Activated naive CD4-positive, alpha-beta T cell treated with anti-CD3 and anti-CD28 coated beads, Interleukin-2, amount 10 ng/mL, durations not matched to agents 7 days and 5 days (primary cell): ENCODE data around the gene GRIN3B.

Experiments used
- CTCF ChIA-PET: fragments of 350-600 bp; sonication (Branson Sonifier 250); formaldehyde crosslinking; loops from one replicate; lab custom pipeline; 2021; ENCODE audit warnings: antibody characterized with exemption; lab: Charles Lee
- DNase-seq: peaks from one replicate; pipeline ENCODE4 v3.0.0-alpha.2; 2020
- H3K27ac Mint-ChIP-seq: one replicate; pipeline ENCODE4 v1.8.0; 2021; ENCODE audit warnings: mild to moderate bottlenecking, moderate library complexity, mixed read lengths
- H3K27me3 Mint-ChIP-seq: one replicate; pipeline ENCODE4 v1.8.0; 2021; ENCODE audit warnings: mild to moderate bottlenecking, mixed read lengths
- H3K36me3 Mint-ChIP-seq: one replicate; pipeline ENCODE4 v1.8.0; 2021; ENCODE audit warnings: mixed read lengths
- H3K4me1 Mint-ChIP-seq: one replicate; pipeline ENCODE4 v1.8.0; 2021; ENCODE audit warnings: mixed read lengths
- H3K4me3 Mint-ChIP-seq: one replicate; pipeline ENCODE4 v1.8.0; 2021; ENCODE audit warnings: mild to moderate bottlenecking, moderate library complexity, mixed read lengths
- H3K9me3 Mint-ChIP-seq: one replicate; pipeline ENCODE4 v1.8.0; 2021; ENCODE audit warnings: mixed read lengths

GRIN3B gene

DNA sequence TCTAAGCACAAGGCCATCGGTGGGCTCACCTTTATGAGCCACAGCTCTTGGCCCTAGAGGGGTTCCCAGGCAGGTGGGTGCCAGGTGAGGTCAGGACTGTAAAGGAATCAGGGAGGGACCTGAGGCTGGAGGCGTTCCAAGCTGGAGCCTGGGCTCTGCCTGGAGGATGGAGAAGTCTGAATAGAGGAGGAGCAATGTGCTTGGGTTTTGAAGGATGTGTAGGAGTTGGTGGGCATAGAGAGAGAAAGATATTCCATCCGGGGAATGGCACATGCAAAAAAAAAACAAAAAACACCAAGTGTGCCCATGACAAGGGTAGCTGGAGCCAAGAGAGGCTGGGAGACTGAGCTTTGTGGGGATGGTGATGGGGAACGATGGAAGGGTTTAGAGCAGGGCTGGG lies 2.4 kb downstream of the GRIN3B start:
- H3K36me3 Mint-ChIP-seq: peaks cover 1% of the 10 kb centered on the region
- peaks cover 16% of the 10 kb centered on the region for H3K4me1 Mint-ChIP-seq
- no peak overlapping the region for H3K27ac Mint-ChIP-seq
- CTCF ChIA-PET: interaction anchor here (0.6 kb wide), 1 partner anchor 27 kb away, joined by 3 read pairs; no protein-coding TSS in a partner anchor
- DNase-seq: no peak
- H3K27me3 Mint-ChIP-seq: peaks cover 61% of the 10 kb centered on the region
- H3K9me3 Mint-ChIP-seq: no peaks in the 10 kb centered on the region
- H3K4me3 Mint-ChIP-seq: no peak overlapping the region

DNA sequence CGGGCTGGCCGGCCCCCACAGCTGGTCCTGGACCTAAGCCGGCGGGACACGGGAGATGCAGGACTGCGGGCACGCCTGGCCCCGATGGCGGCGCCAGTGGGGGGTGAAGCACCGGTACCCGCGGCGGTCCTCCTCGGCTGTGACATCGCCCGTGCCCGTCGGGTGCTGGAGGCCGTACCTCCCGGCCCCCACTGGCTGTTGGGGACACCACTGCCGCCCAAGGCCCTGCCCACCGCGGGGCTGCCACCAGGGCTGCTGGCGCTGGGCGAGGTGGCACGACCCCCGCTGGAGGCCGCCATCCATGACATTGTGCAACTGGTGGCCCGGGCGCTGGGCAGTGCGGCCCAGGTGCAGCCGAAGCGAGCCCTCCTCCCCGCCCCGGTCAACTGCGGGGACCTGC lies 3.1 kb downstream of the GRIN3B start:
- H3K4me3 Mint-ChIP-seq: no peak overlapping the region
- peaks cover 2% of the 10 kb centered on the region for H3K36me3 Mint-ChIP-seq
- no peak overlapping the region for H3K27ac Mint-ChIP-seq
- no peak for DNase-seq
- CTCF ChIA-PET: interaction anchor here (0.6 to 1.2 kb wide), 3 partner anchors 26 to 139 kb away, joined by 3 read pairs; no protein-coding TSS in a partner anchor
- peaks cover 13% of the 10 kb centered on the region for H3K4me1 Mint-ChIP-seq
- peaks cover 54% of the 10 kb centered on the region for H3K27me3 Mint-ChIP-seq
- no peaks in the 10 kb centered on the region for H3K9me3 Mint-ChIP-seq

GRCh38 chr19:1004204-1004802 lies 4.1 kb downstream of the GRIN3B start:
- H3K9me3 Mint-ChIP-seq: no peaks in the 10 kb centered on the region

GRCh38 chr19:1004803-1005664 lies 4.8 kb downstream of the GRIN3B start:
- CTCF ChIA-PET: interaction anchor here (1.7 kb wide), 1 partner anchor 12 kb away, joined by 4 read pairs; no protein-coding TSS in a partner anchor
- H3K4me1 Mint-ChIP-seq: peaks cover 5% of the 10 kb centered on the region
- H3K36me3 Mint-ChIP-seq: peaks cover 6% of the 10 kb centered on the region
- H3K27ac Mint-ChIP-seq: no peak overlapping the region
- peaks cover 37% of the 10 kb centered on the region for H3K27me3 Mint-ChIP-seq
- no peaks in the 10 kb centered on the region for H3K9me3 Mint-ChIP-seq
- H3K4me3 Mint-ChIP-seq: no peak overlapping the region
- no peak for DNase-seq

More at GRCh38 chr19:1004204-1004802, 4.1 kb downstream of the GRIN3B start:
- H3K4me3 Mint-ChIP-seq: no peak overlapping the region
- DNase-seq: no peak
- peaks cover 44% of the 10 kb centered on the region for H3K27me3 Mint-ChIP-seq
- H3K36me3 Mint-ChIP-seq: peaks cover 5% of the 10 kb centered on the region
- CTCF ChIA-PET: interaction anchor here (0.9 to 1.7 kb wide), 3 partner anchors 13 to 140 kb away, joined by 3 to 4 read pairs (median 3); no protein-coding TSS in a partner anchor
- H3K27ac Mint-ChIP-seq: no peak overlapping the region
- H3K4me1 Mint-ChIP-seq: peaks cover 7% of the 10 kb centered on the region

- Mint-ChIP-seq H3K36me3 (peaks cover 8% of the 10 kb centered on the region), H3K27me3 (peaks cover 22% of the 10 kb centered on the region), H3K9me3 (no peaks in the 10 kb centered on the region), H3K27ac (no peak overlapping the region), H3K4me3 (no peak overlapping the region), H3K4me1 (no peaks in the 10 kb centered on the region)
- CTCF ChIA-PET: interaction anchor here (0.6 to 0.9 kb wide), 2 partner anchors 11 to 194 kb away, joined by 3 read pairs; no protein-coding TSS in a partner anchor
- DNase-seq: no peak
Observed at GRCh38 chr19:1006711-1007398, 6.6 kb downstream of the GRIN3B start.

DNA sequence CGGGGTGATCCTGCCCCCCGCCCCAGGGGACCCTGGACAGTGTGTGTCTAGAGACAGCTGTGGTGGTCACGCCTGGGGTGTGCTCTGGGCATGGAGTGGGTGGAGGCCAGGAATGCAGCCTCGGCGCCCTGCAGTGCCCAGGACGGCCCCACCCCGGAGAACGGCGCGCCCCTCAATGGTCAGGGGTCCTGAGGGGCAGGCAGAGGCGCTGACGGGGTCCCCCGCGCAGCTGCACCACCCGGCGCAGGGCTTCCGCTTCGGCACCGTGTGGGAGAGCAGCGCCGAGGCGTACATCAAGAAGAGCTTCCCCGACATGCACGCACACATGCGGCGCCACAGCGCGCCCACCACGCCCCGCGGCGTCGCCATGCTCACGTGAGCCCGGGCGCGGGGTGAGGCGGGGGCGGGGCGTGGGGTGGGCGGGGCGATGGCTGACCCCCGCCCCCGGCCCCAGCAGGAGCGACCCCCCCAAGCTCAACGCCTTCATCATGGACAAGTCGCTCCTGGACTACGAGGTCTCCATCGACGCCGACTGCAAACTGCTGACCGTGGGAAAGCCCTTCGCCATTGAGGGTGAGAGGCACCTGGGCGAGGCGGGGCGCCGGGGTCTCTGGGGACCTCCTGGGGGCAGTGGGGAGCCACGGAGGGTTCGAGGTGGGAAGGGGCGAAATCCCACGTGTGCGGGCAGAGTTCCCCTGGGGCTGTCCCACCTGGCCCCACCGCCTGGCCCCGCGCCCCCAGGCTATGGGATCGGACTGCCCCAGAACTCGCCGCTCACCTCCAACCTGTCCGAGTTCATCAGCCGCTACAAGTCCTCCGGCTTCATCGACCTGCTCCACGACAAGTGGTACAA lies 7.4 kb downstream of the GRIN3B start:
- no peak overlapping the region for H3K4me3 Mint-ChIP-seq
- H3K4me1 Mint-ChIP-seq: no peaks in the 10 kb centered on the region
- CTCF ChIA-PET: interaction anchor here (0.6 kb wide), 1 partner anchor 193 kb away, joined by 3 read pairs; no protein-coding TSS in a partner anchor
- no peak overlapping the region for H3K27ac Mint-ChIP-seq
- H3K27me3 Mint-ChIP-seq: peaks cover 15% of the 10 kb centered on the region
- peaks cover 8% of the 10 kb centered on the region for H3K36me3 Mint-ChIP-seq
- no peaks in the 10 kb centered on the region for H3K9me3 Mint-ChIP-seq
- no peak for DNase-seq

GRCh38 chr19:1008268-1009040 lies 8.2 kb downstream of the GRIN3B start:
- Mint-ChIP-seq H3K27me3 (peaks cover 12% of the 10 kb centered on the region), H3K9me3 (no peaks in the 10 kb centered on the region), H3K4me3 (no peak overlapping the region), H3K27ac (no peak overlapping the region), H3K36me3 (peaks cover 8% of the 10 kb centered on the region), H3K4me1 (no peaks in the 10 kb centered on the region)
- DNase-seq: no peak
- CTCF ChIA-PET: no interaction called here

DNA sequence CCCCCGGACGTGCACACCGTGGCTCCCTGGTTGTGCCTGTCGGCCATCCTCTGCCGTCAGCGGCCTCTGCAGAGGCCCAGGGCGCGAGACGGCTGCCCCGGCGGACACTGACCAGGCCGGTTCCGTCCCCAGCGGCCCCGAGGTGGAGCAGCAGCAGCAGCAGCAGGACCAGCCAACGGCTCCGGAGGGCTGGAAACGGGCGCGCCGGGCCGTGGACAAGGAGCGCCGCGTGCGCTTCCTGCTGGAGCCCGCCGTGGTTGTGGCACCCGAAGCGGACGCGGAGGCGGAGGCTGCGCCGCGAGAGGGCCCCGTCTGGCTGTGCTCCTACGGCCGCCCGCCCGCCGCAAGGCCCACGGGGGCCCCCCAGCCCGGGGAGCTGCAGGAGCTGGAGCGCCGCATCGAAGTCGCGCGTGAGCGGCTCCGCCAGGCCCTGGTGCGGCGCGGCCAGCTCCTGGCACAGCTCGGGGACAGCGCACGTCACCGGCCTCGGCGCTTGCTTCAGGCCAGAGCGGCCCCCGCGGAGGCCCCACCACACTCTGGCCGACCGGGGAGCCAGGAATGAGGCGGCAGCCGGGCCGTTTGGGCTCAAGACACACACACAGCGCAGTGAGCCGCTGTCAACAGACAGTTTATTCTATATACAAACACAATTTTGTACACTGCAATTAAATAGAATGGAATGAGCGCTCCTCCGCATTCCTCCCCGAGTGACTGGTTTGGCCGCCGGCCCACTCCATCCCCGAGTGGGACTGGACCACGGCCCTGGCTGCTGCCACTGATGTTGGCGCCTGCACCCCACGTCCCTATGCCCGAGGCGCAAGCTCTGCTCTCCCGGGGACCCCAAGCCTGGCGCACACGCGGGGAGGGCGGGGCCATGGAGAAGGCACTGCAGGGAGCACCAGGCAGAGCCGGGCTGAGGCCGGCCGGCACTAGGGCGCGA lies 9.1 kb downstream of the GRIN3B start:
- CTCF ChIA-PET: no interaction called here
- no peaks in the 10 kb centered on the region for H3K9me3 Mint-ChIP-seq
- H3K4me1 Mint-ChIP-seq: peaks cover 2% of the 10 kb centered on the region
- no peak overlapping the region for H3K4me3 Mint-ChIP-seq
- H3K36me3 Mint-ChIP-seq: peaks cover 10% of the 10 kb centered on the region
- peaks cover 5% of the 10 kb centered on the region for H3K27me3 Mint-ChIP-seq
- H3K27ac Mint-ChIP-seq: no peak overlapping the region
- DNase-seq: no peak

GRCh38 chr19:1009981-1010538 lies 9.8 kb downstream of the GRIN3B start:
- Mint-ChIP-seq H3K9me3 (no peaks in the 10 kb centered on the region), H3K36me3 (peaks cover 10% of the 10 kb centered on the region), H3K27me3 (peaks cover 3% of the 10 kb centered on the region), H3K4me1 (peaks cover 2% of the 10 kb centered on the region), H3K27ac (no peak overlapping the region), H3K4me3 (no peak overlapping the region)
- CTCF ChIA-PET: no interaction called here
- no peak for DNase-seq

DNA sequence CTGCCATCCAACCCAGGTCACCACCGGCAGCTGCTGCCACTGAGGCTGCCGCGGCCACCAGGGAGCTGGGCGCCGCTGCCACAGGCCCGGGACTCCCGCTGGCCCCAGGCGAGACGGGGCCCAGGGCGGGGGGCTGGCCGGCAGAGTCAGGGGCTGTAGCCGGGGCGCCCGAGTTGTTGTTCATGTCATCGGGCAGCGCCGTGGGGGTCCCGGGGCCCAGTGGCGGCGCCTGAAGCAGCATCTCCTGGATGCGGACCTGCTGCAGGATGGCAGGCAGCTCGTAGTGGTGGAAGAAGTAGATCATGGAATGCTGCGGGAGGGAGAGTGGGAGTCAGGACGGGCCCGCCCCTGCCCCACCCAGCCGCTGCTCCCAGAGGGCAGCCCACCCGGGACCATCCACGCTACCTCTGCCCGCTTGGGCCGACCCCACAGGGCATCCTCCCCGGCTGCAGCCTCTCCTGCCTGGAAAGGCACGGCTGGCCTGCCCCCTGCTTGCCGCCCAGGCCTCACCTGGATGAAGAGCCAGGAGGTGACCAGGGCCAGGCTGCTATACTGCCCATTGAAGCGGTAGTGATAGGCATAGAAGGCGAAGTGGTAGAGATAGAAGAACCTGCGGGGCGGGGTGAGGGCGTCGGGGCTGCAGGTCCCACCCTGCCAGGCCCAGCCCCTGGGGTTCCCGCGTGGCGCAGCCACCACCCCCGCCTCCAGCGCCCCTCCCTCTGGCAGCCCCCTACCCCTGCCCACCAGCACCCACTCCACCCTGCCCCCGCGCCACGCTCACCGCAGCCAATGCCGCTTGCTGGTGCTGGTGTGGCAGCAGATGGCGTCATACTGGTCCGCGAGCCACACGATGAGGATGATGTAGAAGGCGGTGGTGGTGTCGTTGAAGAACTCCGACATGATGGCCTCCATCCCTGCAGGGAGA lies 10.6 kb downstream of the GRIN3B start:
- Mint-ChIP-seq H3K9me3 (no peaks in the 10 kb centered on the region), H3K36me3 (peaks cover 9% of the 10 kb centered on the region), H3K27ac (no peak overlapping the region), H3K27me3 (no peaks in the 10 kb centered on the region), H3K4me3 (no peak overlapping the region), H3K4me1 (peaks cover 2% of the 10 kb centered on the region)
- DNase-seq: no peak
- CTCF ChIA-PET: no interaction called here

- H3K4me3 Mint-ChIP-seq: no peak overlapping the region
- peaks cover 10% of the 10 kb centered on the region for H3K36me3 Mint-ChIP-seq
- DNase-seq: no peak
- H3K27me3 Mint-ChIP-seq: no peaks in the 10 kb centered on the region
- H3K9me3 Mint-ChIP-seq: no peaks in the 10 kb centered on the region
- H3K4me1 Mint-ChIP-seq: peaks cover 6% of the 10 kb centered on the region
- CTCF ChIA-PET: no interaction called here
- H3K27ac Mint-ChIP-seq: no peak overlapping the region
Observed at GRCh38 chr19:1011831-1012333, 11.7 kb downstream of the GRIN3B start.
